ENCODE results near the gene CACNA2D2. TPM values are rescaled to one million over a fixed set of nuclear protein-coding genes. Genes with fewer than 3 reads are reported as not detected.
A peak's percentile ranks its signal among the peaks of the same experiment; 100 is the strongest.

The CACNA2D2 gene
- total and polyA plus RNA-seq, 5 donors from 2014 or later, result 0.24 to 1.2 (median 0.29) TPM

GRCh38 chr3:50542177-50543034, 39.0 kb upstream of the CACNA2D2 start:
- no peaks in the 10 kb centered on the region for H3K36me3 ChIP-seq (ENCODE audit: control insufficient read depth, insufficient read depth, low read length)
- no peak overlapping the region for H3K4me3 ChIP-seq (ENCODE audit: low read depth, low read length)
- no peaks in the 10 kb centered on the region for H3K9me3 Mint-ChIP-seq
- no peaks in the 10 kb centered on the region for H3K27me3 ChIP-seq (ENCODE audit: control insufficient read depth, insufficient read depth, low read length)
- H3K4me1 Mint-ChIP-seq, result no peaks in the 10 kb centered on the region
- no peak overlapping the region for H3K4me3 Mint-ChIP-seq
- peaks cover 12% of the 10 kb centered on the region for H3K27me3 Mint-ChIP-seq
- H3K4me1 ChIP-seq (ENCODE audit: control insufficient read depth, insufficient read depth, low read length, poor library complexity, severe bottlenecking), result no peaks in the 10 kb centered on the region
- H3K27ac Mint-ChIP-seq, result no peak overlapping the region
- no peak overlapping the region for H3K27ac ChIP-seq (ENCODE audit: insufficient read depth, low read length, poor library complexity, severe bottlenecking)
- no peaks in the 10 kb centered on the region for H3K36me3 Mint-ChIP-seq
- peak; percentile 45 to 51 (median 51) for DNase-seq
- no peaks in the 10 kb centered on the region for H3K9me3 ChIP-seq (ENCODE audit: control insufficient read depth in 2 of 2, low read length in 2 of 2)
- ATAC-seq (ENCODE audit: low read depth in 2 of 2), result peak; percentile 34 to 55

GRCh38 chr3:50539356-50540286, 36.2 kb upstream of the CACNA2D2 start:
- H3K9me3 ChIP-seq (ENCODE audit: control insufficient read depth in 2 of 2, low read length in 2 of 2), result no peaks in the 10 kb centered on the region
- Mint-ChIP-seq H3K9me3 (no peaks in the 10 kb centered on the region), H3K27ac (no peak overlapping the region), H3K27me3 (peaks cover 24% of the 10 kb centered on the region), H3K36me3 (no peaks in the 10 kb centered on the region), H3K4me1 (no peaks in the 10 kb centered on the region), H3K4me3 (no peak overlapping the region)
- H3K4me3 ChIP-seq (ENCODE audit: low read depth, low read length), result no peak overlapping the region
- no peak for ATAC-seq (ENCODE audit: low read depth in 2 of 2)
- H3K36me3 ChIP-seq (ENCODE audit: control insufficient read depth, insufficient read depth, low read length), result no peaks in the 10 kb centered on the region
- no peak for DNase-seq
- H3K4me1 ChIP-seq (ENCODE audit: control insufficient read depth, insufficient read depth, low read length, poor library complexity, severe bottlenecking), result no peaks in the 10 kb centered on the region
- H3K27ac ChIP-seq (ENCODE audit: insufficient read depth, low read length, poor library complexity, severe bottlenecking), result no peak overlapping the region
- no peaks in the 10 kb centered on the region for H3K27me3 ChIP-seq (ENCODE audit: control insufficient read depth, insufficient read depth, low read length)

DNA sequence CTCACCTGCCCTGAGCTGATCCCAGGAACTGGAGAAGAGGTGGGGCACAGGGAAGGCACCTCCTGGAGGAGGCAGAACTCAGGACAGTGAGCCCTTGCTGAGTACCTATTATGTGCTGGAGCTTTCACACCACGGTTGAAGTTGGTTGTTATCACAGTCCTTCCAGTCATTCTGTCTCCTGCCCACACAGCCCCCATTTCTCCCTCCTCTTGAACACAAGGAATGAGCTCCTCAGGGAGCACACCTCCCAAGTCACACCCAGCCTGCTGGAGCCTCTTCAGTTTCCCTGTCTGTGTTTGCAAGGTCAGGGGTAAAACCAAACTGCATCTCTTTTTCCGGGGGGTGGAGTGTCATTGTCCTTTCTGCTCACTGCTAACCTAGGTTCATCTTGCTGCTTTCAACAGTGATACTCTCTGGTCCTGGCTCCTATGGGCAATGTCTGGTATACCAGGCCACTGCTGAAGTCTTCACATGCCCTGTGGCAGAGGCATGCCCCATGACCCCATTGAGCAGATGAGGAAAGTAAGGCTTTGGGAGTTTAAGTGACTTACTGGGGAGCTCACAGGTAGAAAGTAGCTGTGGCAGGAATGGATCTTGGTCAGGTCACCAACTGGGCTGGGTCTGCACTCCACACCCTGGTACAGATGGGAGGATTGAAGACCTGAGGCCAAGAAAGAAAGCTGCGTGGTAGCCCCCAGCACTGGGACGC, 34.1 kb upstream of the CACNA2D2 start:
- Histone ChIP-seq H3K4me3 (ENCODE audit: low read depth, low read length) (no peak overlapping the region), H3K4me1 (ENCODE audit: control insufficient read depth, insufficient read depth, low read length, poor library complexity, severe bottlenecking) (no peaks in the 10 kb centered on the region), H3K9me3 (ENCODE audit: control insufficient read depth in 2 of 2, low read length in 2 of 2) (no peaks in the 10 kb centered on the region), H3K36me3 (ENCODE audit: control insufficient read depth, insufficient read depth, low read length) (no peaks in the 10 kb centered on the region), H3K27ac (ENCODE audit: insufficient read depth, low read length, poor library complexity, severe bottlenecking) (no peak overlapping the region), H3K27me3 (ENCODE audit: control insufficient read depth, insufficient read depth, low read length) (no peaks in the 10 kb centered on the region)
- DNase-seq (no peak), ATAC-seq (ENCODE audit: low read depth in 2 of 2) (no peak)
- Mint-ChIP-seq H3K4me1 (no peaks in the 10 kb centered on the region), H3K27ac (no peak overlapping the region), H3K9me3 (no peaks in the 10 kb centered on the region), H3K27me3 (peaks cover 27% of the 10 kb centered on the region), H3K36me3 (no peaks in the 10 kb centered on the region), H3K4me3 (no peak overlapping the region)

- Histone ChIP-seq H3K4me1 (ENCODE audit: control insufficient read depth, insufficient read depth, low read length, poor library complexity, severe bottlenecking) (no peaks in the 10 kb centered on the region), H3K27ac (ENCODE audit: insufficient read depth, low read length, poor library complexity, severe bottlenecking) (no peak overlapping the region), H3K36me3 (ENCODE audit: control insufficient read depth, insufficient read depth, low read length) (no peaks in the 10 kb centered on the region), H3K4me3 (ENCODE audit: low read depth, low read length) (no peak overlapping the region), H3K9me3 (ENCODE audit: control insufficient read depth in 2 of 2, low read length in 2 of 2) (no peaks in the 10 kb centered on the region), H3K27me3 (ENCODE audit: control insufficient read depth, insufficient read depth, low read length) (no peaks in the 10 kb centered on the region)
- H3K27ac Mint-ChIP-seq, result no peak overlapping the region
- no peaks in the 10 kb centered on the region for H3K9me3 Mint-ChIP-seq
- ATAC-seq (ENCODE audit: low read depth in 2 of 2), result no peak
- peaks cover 36% of the 10 kb centered on the region for H3K27me3 Mint-ChIP-seq
- no peak overlapping the region for H3K4me3 Mint-ChIP-seq
- no peak for DNase-seq
- no peaks in the 10 kb centered on the region for H3K4me1 Mint-ChIP-seq
- no peaks in the 10 kb centered on the region for H3K36me3 Mint-ChIP-seq
Measured at GRCh38 chr3:50536471-50537180, 33.2 kb upstream of the CACNA2D2 start.

- Histone ChIP-seq H3K27ac (ENCODE audit: insufficient read depth, low read length, poor library complexity, severe bottlenecking) (no peak overlapping the region), H3K4me1 (ENCODE audit: control insufficient read depth, insufficient read depth, low read length, poor library complexity, severe bottlenecking) (no peaks in the 10 kb centered on the region), H3K9me3 (ENCODE audit: control insufficient read depth in 2 of 2, low read length in 2 of 2) (no peaks in the 10 kb centered on the region), H3K27me3 (ENCODE audit: control insufficient read depth, insufficient read depth, low read length) (peaks cover 2% of the 10 kb centered on the region), H3K36me3 (ENCODE audit: control insufficient read depth, insufficient read depth, low read length) (no peaks in the 10 kb centered on the region), H3K4me3 (ENCODE audit: low read depth, low read length) (no peak overlapping the region)
- H3K36me3 Mint-ChIP-seq, result no peaks in the 10 kb centered on the region
- H3K9me3 Mint-ChIP-seq, result no peaks in the 10 kb centered on the region
- ATAC-seq (ENCODE audit: low read depth in 2 of 2) (no peak), DNase-seq (no peak)
- H3K27ac Mint-ChIP-seq, result no peak overlapping the region
- no peaks in the 10 kb centered on the region for H3K4me1 Mint-ChIP-seq
- peaks cover 42% of the 10 kb centered on the region for H3K27me3 Mint-ChIP-seq
- no peak overlapping the region for H3K4me3 Mint-ChIP-seq
Measured at GRCh38 chr3:50534681-50535330, 31.4 kb upstream of the CACNA2D2 start.

GRCh38 chr3:50533807-50534461, 30.5 kb upstream of the CACNA2D2 start:
- Histone ChIP-seq H3K36me3 (ENCODE audit: control insufficient read depth, insufficient read depth, low read length) (no peaks in the 10 kb centered on the region), H3K4me1 (ENCODE audit: control insufficient read depth, insufficient read depth, low read length, poor library complexity, severe bottlenecking) (no peaks in the 10 kb centered on the region), H3K27me3 (ENCODE audit: control insufficient read depth, insufficient read depth, low read length) (peaks cover 7% of the 10 kb centered on the region), H3K9me3 (ENCODE audit: control insufficient read depth in 2 of 2, low read length in 2 of 2) (no peaks in the 10 kb centered on the region), H3K27ac (ENCODE audit: insufficient read depth, low read length, poor library complexity, severe bottlenecking) (no peak overlapping the region), H3K4me3 (ENCODE audit: low read depth, low read length) (no peak overlapping the region)
- Mint-ChIP-seq H3K9me3 (no peaks in the 10 kb centered on the region), H3K36me3 (no peaks in the 10 kb centered on the region), H3K4me1 (no peaks in the 10 kb centered on the region), H3K4me3 (no peak overlapping the region), H3K27ac (no peak overlapping the region), H3K27me3 (peaks cover 46% of the 10 kb centered on the region)
- DNase-seq, result no peak
- no peak for ATAC-seq (ENCODE audit: low read depth in 2 of 2)
